DOHH2 (cell line): ENCODE measurements around the gene METTL26.

ENCODE experiments used
- CTCF ChIP-seq: fragments of 200-600 bp; sonication (generic); IDR thresholded peaks from one replicate; pipeline ENCODE4 v1.5.1; 2014; ENCODE audit warnings: antibody characterized with exemption, mild to moderate bottlenecking, low read depth, low read length; ENCODE audit not compliant: poor library complexity, severe bottlenecking
- EZH2phosphoT487 ChIP-seq: fragments of 200-600 bp; sonication (generic); IDR thresholded peaks from 2 replicates; pipeline ENCODE4 v1.6.1; 2017; ENCODE audit warnings: borderline replicate concordance, mild to moderate bottlenecking, antibody characterized with exemption, low read length, moderate library complexity, mixed read lengths

GRCh38 chr16:590815-591200, 45.3 kb downstream of the METTL26 start:
- TF ChIP-seq CTCF: no peak
- TF ChIP-seq EZH2phosphoT487: no peak
